ENCODE data around the gene ADGRB3.
"Not testable (repeated sequence)": the region's sequence is repeated elsewhere in the genome, so short reads cannot be mapped to it uniquely, and the experiment has no call there.

The ADGRB3 gene

DNA sequence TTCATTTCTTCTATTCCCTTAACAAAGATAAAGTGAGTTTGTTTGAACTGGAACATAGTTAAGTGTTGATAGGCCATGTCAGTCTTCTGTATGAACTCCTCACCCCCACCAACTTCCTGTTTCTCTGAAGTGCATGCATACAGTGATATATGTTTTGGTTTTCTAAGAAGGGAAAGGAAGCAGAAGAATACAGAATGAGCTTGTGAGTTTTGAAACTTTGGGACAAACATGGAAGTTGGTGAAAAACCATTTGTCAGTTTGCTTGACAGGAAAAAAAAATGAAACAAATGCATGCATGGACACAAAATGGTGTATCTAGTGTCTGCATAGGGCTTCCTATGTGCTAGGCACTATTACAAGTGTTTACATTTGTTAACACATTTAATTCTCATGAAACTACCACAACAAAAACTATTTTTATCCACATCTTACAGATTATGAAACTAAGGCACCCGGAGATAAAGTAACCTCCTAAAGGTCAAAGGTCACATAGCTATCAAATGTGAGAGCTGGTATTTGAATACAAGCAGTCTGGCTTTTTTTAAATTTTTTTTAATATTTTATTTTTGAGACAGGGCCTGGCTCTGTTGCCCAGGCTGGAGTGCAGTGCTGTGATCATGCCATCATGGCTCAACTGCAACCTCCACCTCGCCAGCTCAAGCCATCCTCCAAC, 105.9 kb downstream of the ADGRB3 start:
- DNase-seq, result no peak

DNA sequence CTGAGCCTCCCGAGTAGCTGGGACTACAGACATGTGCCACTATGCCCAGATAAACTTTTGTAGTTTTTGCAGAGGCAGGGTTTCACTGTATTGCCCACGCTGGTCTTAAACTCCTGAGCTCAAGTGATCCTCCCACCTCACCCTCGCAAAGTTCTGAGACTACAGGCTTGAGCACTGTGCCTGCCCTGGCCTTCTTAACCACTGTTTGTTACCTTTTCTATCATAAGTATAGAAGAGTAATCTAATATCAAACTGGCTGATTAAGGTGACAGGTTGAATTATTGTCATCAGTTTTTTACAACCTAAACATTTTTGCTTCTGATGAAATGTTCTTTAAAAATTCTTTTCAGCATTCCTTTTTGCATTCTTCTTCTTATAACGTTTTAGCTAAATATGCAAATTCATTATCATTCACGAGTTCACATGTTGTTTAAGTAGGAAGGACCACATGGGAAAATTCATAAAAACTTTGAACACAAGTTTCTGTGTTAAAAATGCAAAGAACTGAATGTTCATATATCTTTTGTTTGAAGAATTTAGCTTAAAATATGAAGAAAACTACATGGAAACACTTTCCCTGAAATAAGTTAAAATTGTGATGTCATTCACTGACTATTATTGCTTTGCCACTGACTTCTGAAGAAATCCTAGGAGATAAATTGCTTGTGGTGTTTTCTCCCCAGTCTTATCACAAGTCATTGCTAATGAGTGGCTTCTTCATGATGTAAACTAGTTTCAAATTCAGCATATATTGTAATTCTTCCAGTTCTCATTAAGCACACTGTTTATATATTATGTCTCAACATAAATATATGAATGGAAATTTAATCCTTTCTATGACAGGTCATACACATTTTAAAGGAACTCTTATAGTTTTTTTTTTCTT, 106.7 kb downstream of the ADGRB3 start:
- DNase-seq, result no peak

DNA sequence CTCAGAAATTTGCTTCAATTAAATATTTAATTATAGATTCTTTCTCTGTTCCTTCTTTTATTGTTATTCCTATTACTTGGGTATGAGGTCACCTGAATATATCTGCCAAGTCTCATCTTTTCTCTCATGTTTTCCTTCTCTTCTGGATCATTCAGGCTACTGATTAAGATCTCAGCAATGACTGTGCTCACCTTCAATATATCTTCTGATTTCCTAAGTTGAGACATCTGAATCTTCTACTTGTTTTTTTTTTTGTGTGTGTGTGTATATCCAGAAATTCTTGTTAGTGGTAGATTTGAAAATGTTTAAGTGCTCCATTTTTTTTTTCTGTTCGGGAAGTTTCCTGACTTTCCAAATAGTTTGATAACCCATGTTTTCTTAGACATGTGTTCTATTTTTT, 108.0 kb downstream of the ADGRB3 start:
- no peak for DNase-seq

DNA sequence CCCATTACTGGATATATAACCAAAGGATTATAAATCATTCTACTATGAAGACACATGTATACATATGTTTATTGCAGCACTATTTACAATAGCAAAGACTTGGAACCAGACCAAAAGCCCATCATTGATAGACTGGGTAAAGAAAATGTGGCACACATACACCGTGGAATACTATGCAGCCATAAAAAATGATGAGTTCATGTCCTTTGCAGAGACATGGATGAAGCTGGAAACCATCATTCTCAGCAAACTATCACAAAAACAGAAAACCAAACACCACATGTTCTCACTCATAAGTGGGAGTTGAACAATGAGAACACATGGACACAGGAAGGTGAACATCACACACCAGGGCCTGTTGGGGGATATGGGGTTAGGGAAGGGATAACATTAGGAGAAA, 109.3 kb downstream of the ADGRB3 start:
- not testable (repeated sequence) for DNase-seq

DNA sequence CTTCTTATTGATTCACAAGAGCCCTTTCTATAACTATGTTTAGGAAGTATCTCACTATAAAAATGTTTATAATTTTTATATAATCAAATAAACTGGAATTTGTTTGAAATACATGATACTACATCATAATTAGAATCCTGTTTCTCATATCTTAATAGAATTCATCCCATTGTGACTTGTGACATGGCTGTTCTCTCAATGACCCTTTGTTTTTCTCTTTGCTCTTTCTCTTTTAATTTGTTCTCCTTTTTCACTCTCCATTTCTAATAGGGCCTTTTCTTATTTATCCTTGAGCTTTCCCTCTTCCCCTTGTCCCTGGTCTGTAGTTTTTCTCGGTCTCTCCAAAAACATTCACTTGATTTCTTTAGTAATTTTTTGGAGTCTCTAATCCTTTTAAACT, 111.3 kb downstream of the ADGRB3 start:
- no peak for DNase-seq

DNA sequence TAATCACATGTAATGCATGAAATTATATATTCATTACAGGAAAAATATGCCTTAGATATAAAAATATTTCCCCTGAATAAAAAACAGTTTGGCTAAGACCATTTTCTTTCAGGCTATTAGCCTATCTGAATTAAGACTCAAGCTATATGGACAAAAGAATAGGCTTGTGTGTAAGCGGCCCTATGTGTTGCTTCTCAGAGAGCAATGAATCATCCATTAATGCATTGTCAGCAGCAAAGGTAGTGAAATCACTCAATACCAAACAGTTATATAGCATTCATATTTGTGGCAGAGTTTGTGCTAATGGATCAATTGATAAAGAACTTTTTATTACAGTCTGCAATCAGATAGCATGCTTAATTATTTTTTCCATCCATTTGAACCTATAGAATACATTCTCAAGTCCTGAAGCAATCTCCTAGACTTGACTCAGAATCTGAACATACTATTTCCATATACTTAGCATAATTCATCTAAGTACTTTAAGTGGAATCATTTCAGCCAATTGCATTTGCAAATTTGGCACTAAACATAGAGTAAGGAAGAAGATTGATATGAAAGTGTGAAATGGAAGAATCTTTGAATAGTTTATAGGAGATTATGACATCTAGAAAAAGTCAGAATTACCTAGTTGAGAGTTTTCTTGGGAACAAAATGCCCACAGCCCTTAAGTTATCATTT, 112.2 kb downstream of the ADGRB3 start:
- DNase-seq, result no peak

DNA sequence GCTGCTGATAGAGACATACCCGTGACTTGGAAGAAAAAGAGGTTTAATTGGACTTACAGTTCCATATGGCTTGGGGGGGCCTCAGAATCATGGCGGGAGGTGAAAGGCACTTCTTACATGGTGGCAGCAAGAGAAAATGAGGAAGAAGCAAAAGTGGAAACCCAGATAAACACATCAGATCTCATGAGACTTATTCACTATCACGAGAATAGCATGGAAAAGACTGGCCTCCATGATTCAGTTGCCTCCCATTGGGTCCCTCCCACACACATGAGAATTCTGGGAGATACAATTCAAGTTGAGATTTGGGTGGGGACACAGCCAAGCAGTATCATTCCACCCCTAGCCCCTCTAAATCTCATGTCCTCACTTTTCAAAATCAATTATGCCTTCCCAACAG, 112.8 kb downstream of the ADGRB3 start:
- not testable (repeated sequence) for DNase-seq

DNA sequence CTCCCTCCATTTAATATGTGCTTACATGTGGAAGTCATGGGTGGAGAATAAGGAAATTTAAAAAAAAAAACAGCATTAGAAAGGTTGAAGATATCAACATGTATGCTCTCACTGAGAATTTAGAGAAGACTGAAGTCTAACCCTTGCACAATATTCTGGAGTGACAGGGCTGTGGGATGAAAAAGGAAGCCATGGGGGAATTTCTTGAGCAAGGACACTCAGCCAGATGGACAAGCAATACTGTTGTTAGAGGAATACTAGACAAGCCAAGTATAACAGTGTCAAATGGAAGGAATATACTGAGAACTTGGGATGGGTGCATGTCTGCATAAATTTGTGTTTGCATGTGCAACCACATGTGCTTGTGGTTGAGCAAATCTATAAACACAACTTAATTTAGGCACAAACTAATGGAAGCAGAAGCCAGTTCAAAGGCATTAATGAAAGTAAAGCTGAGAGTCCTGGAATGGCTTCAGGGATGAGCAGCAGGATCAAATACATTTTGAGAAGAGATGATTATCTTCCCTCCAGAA, 119.7 kb downstream of the ADGRB3 start:
- no peak for DNase-seq

DNA sequence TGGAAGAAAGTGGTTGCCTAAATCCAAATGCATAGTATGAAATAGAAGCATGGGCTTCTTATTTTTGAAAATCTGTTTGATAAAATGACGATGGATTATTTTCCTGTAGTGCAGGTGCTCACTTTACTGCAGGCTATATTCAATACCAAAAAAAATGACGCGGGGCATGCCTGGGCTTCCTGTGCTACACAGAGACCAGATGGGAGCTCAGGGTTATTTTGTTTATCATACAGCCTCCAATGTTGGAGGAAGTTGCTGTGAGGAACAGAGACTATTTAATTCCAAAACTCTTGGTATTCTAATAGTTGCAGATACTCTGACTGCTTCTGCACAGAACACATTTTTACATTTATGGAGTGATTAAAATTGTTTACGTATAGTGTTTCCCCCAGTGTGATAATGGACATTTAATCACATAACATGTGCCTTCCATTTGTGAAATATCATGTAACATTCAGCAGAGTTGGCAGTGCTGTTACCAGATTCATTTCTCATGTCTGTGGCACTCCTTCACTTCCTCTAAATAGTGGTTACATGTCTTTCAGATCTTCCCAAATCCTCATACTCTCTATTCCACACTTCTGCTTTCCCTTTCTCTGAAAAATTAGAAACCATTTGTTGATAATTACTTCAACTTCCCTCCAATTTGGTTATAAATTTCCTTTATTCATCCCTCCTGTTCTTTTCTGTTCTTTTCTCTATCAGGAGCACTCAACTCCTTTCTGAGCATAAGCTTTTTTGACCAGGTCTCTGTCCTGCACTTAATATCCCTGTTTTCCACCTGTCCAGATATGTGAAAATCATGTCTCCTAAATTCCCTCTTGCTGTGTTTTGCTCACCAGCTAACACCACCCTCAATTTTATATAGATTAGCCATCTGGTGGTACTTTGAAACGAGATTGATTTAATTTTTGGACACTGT, 121.6 kb downstream of the ADGRB3 start:
- DNase-seq, result no peak

DNA sequence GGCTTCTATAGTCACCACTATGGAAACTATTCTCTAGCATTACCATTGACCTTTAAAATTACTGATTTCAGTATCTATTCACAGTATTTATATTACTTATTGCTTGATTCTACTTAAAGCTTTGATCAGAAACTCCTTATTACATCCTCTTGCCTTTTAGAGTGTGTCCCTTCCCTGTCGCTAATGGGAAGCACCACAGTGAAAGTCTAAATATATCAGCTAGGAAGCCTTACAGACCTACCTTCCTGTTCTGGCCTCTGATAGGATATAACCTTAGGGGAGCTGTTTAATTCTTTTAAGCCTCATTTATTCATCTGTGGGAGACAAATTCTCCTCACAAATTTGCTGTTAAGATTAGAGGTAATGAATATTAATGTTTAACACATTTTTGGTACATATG, 122.7 kb downstream of the ADGRB3 start:
- DNase-seq, result no peak

DNA sequence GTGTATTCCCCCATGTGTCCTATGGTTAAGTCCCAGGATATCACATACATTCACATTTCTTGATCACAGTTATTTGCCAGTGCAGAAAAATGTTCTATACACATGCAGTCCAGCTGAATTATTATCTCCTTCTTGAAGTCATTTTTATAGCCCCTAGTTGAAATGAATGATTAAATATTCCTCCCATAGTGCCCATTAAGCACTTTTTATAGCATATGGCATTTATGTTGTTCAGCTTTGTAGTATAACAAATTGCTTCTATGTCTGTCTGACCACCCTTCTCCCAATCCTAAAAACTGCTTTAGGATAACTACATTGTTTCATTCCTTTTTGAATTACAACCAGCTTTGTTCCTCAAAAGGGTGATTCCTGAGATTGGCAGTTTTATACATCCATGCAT, 123.5 kb downstream of the ADGRB3 start:
- no peak for DNase-seq

DNA sequence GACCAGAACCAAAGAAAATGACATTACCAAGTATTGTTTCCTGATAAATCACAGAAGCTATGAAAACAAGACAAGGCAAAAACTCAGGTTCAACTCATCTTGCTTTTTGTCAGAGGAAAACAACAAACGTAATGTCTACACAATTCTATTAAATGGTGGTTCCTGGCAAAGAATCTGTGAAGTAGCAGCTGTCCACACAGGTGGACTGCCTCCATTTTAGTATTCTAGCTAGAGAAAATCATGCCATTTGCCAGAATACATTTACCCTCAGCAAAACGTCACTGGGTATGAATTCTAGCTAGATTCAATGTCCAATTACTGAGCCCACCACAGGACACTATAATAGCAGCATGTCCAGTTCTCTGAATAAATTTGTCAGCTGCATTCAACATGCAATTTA, 125.4 kb downstream of the ADGRB3 start:
- no peak for DNase-seq

DNA sequence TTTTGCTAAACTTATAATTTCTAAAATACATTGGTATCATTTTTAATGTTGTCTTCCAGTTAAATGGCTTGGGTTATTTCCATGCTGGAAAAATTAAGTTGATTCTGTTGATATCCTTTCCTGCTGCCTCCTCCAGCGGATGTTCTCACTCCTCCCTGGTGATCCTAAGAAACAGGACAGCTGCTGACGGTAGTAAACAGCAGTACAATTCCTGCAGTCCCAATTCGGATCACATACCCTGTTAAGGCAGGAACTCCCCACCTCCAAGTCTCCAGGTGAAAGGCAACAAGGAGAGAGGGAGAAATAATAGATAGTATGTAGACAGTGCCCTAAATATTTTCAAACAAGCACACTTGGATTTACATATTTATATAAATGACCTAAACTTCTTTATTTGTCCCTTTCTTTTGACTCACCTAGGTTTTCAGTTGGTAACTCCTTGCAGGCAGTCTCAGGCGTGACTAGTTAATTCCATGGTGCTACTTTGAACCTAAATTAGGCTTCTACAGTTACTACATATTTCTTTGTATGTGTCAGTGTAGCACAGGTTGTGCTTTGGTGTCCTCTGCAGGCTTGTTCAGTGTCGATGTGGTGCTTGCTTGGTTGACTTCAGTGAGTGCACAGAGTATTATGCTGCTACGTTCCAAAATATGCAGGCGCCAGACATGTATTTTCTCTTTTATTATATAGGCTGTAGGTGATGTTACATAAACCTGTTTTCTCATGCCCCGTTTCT, 126.0 kb downstream of the ADGRB3 start:
- DNase-seq, result no peak

DNA sequence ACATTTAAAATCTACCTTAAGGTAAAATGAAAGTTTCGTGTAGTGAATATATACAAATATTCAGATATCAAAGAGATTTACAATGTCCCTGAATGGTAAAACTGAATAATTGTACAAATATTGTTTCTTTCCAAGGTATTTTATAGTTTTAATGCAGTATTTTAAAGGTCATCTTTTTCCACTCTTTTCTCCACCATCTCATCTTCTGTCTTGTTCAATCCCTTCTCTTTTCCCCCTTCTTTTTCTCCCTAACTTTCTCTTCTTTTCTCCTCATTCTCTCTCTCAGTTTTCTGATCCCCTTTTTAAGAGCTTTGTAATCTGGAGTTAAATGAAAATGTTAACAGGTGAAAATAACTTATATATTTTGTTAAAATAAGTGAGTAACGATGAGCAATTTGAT, 126.9 kb downstream of the ADGRB3 start:
- no peak for DNase-seq

DNA sequence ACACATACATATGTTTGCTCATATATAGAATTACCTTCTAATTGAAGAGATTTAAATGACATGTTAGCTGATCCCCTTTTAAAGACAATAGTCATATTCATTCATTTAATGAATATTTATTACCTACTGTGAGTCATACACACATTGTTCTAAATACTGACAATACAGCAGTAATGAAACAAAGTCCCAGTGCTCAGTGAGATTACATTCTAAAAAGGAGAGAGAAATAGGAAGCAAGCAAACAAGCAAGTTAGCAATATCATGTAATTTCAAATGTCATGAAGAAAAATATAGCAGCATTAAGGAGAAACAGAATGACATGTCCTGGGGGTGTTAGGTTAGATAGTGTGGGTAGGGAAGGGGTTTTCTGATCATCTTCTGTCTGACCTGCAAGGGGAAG, 136.3 kb downstream of the ADGRB3 start:
- DNase-seq, result no peak

DNA sequence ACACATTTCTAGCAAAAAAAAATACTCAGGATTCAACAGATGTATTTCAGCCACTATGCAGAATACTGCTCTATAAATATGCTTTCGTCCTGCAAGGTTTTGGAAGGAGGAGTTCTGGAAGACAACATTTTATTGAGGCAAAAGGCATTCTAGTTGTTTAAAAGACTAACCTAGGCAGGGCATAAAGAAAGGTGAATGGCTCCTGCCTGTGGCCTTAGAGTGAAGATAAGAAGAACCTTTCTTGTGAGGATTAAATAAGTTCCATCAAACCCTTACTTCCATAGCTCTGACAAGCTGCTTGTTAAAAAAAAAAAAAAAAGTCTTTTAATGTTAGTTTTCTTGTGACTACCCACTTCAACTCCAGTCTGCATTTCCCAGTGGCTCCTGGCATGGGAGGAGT, 139.8 kb downstream of the ADGRB3 start:
- DNase-seq, result no peak

DNA sequence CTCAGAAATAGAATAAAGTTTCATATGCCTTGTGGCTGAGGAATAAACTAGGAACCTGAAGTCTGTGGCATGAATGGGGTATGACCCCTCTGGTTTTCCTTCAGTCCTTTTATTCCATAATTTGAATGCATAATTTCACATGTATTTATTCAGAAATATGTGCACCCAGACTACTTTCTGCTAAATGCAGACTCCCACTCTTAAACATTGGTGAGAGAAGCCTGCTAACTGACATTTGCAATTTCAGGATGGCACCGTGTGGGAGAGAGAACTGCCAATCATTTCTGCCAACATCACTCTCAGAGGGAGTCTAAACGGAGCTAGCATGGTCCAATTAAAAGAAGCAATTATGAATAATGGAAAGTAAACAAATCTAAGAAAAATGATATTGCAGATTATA, 141.3 kb downstream of the ADGRB3 start:
- no peak for DNase-seq

DNA sequence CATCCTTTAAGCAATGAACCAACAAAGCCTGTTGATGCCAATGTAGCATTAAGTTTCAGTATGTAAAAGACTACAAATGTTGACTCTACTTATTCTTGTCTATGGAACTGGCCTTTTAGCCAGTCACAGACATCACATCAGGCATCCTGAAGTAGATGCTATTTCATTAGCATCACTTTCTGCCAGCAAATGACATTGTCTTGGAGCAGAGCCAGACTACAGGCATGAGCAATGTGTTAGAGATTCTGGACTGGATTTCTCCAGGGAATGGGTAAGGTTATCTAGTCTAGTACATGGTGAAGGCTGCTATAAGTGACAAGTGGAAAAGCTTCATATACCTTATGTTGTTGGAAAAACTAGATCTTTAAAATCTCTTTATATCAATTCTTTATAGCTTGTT, 142.9 kb downstream of the ADGRB3 start:
- DNase-seq, result no peak

DNA sequence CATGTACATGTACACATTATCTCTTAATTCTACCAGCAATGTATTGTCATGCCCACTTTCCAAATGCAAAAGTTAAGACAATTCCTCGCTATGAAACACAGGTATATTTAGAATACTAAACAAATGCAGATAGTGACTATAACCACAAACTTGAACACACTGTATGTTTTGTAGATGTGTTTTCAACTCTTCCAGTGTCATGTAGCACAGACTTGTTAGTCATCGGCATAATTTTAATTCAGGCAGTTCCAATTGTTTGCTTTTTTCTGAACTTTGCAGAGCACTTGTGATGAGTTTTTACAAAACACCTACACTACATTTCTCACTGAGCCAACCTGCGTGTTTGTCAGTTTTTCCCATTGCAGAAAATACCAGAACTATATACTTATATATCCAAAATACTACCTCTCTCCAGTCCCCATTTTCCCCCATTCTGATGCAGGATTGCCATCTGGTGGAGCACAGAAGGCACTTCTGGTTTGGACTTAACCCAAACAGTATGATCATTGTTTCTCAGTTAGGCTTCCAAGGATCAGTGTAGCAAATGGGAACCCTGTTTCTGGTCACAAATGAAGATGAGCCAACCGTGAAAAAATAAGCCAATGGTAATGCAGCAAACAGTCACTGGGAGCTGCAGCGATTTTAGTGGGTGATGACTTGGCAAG, 143.4 kb downstream of the ADGRB3 start:
- peak; percentile 7 for DNase-seq

DNA sequence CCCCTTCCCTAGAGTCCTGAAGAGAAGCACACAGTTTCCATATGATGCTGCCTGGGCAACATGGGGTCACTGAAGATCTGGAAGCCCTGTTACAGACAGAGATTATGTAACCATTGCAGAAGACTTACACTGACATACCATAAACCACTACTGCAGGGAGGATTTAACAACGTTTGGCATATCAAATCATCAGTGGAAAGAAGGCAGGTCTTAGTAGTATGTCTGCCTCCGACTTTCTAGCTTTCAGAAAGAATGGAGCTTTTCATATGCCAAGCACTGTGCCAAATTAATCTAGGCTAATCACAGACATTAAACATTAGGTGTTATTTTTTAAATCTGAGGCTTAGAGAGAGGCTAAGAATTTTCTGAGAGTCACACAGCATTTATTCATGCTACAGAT, 144.3 kb downstream of the ADGRB3 start:
- no peak for DNase-seq

DNA sequence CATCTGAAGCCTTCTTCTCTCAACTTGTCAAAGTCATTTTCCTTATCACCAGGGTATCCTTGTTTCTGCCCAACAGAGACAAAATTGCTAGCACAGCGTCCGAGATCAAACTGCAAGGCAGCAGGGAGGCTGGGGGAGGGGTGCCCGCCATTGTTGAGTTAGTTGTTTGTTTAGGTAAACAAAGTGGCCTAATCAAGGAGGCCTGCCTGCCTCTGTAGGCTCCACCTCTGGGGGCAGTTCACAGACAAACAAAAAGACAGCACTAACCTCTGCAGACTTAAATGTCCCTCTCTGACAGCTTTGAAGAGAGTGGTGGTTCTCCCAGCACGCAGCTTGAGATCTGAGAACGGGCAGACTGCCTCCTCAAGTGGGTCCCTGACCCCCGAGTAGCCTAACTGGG, 155.0 kb downstream of the ADGRB3 start:
- DNase-seq, result not testable (repeated sequence)

All from right kidney (tissue), 1 donor.